K562 (cell line): ENCODE results near the gene ZCCHC4. TPM values are rescaled to one million over a fixed set of nuclear protein-coding genes. Genes with fewer than 3 reads are reported as not detected.
A peak's percentile ranks its signal among the peaks of the same experiment; 100 is the strongest.

Source experiments
- CAMTA2 ChIP-seq: fragments of 250-450 bp; sonication (Bioruptor Pico); conservative IDR thresholded peaks from 2 replicates; pipeline ENCODE4 v1.5.1; 2022
- ILF3 ChIP-seq: fragments of 450-650 bp; IDR thresholded peaks from 2 replicates; pipeline ENCODE4 v1.6.1; 2018; ENCODE audit warnings: antibody characterized with exemption, mild to moderate bottlenecking, moderate library complexity, borderline replicate concordance
- KAT7 ChIP-seq: sonication (generic); formaldehyde crosslinking; IDR thresholded peaks from 2 replicates; pipeline ENCODE4 v1.8.0; 2022; ENCODE audit warnings: missing genetic modification reagents, mild to moderate bottlenecking, borderline replicate concordance
- MYC ChIP-seq, 2 experiments: fragments of 250-450 bp in 1 of 2; sonication (Bioruptor Pico) in 1 of 2; IDR thresholded peaks; 2 replicates each; pipeline versions ENCODE4 v1.5.1 to v1.6.1; 2012 to 2021; ENCODE audit warnings: low read depth in 2 of 2, borderline replicate concordance in 1 of 2, improper control_type of control experiment in 1 of 2, low read length in 1 of 2, mild to moderate bottlenecking in 1 of 2, moderate library complexity in 1 of 2
- SETDB1 ChIP-seq: IDR thresholded peaks from one replicate; pipeline ENCODE4 v1.6.1; 2012; ENCODE audit warnings: low read length, control low read depth, inconsistent platforms
- STAT5B ChIP-seq: fragments of 250-450 bp; sonication (Bioruptor Pico); IDR thresholded peaks from 2 replicates; pipeline ENCODE4 v1.8.0; 2021; ENCODE audit warnings: mild to moderate bottlenecking, inconsistent platforms
- ZFPM2 ChIP-seq: fragments of 250-450 bp; sonication (Bioruptor Pico); IDR thresholded peaks from 2 replicates; pipeline ENCODE4 v1.5.1; 2022; ENCODE audit warnings: mild to moderate bottlenecking
- ZNF23 ChIP-seq: fragments of 250-450 bp; sonication (Bioruptor Pico); IDR thresholded peaks from 2 replicates; pipeline ENCODE4 v1.4.0; 2020; ENCODE audit warnings: mild to moderate bottlenecking
- ZNF699 ChIP-seq: fragments of 250-450 bp; sonication (Bioruptor Pico); IDR thresholded peaks from 2 replicates; pipeline ENCODE4 v1.8.0; 2021; ENCODE audit warnings: mild to moderate bottlenecking, moderate library complexity; ENCODE audit not compliant: insufficient replicate concordance
- ZNF707 ChIP-seq: fragments of 250-450 bp; sonication (Bioruptor Pico); conservative IDR thresholded peaks from 2 replicates; pipeline ENCODE4 v1.8.0; 2022; ENCODE audit warnings: inconsistent platforms, mild to moderate bottlenecking, moderate library complexity
- polyA plus RNA-seq, 8 experiments: library from polyadenylated mRNA; depleted of rRNA in 4 of 8; stranded (reverse) in 5 of 8; unstranded in 3 of 8; fragments of >200 nt; fragmentation: Nextera tagmentation in 2 of 8; fragmentation: Illumina TruSeq in 1 of 8; extraction: Ambion mirVana in 2 of 8; extraction: Trizol in 1 of 8; gene quantifications; 2 replicates each; pipeline versions ENCODE4 v1.2.1 to v1.2.3, GENCODE V29; 2011 to 2014; ENCODE audit warnings: inconsistent platforms in 1 of 8, missing spikeins in 1 of 8
- total RNA-seq, 7 experiments: library from RNA; depleted of rRNA in 6 of 7; stranded (reverse); fragments of >200 nt in 6 of 7; fragmentation: Illumina TruSeq in 2 of 7; extraction: Trizol in 2 of 7; gene quantifications; 2 replicates each; pipeline versions ENCODE4 v1.2.1 to v1.2.3, GENCODE V29; 2011 to 2021; ENCODE audit warnings: low replicate concordance in 1 of 7
- TF ChIP-seq, protein P1 (sequence below): fragments of 200-800 bp; sonication (Bioruptor generic); IDR thresholded peaks from 2 replicates; pipeline ENCODE4 v1.6.1; 2016; ENCODE audit warnings: missing genetic modification characterization, missing compliant biosample characterization
- TF ChIP-seq, protein P2 (sequence below): fragments of 450-650 bp; formaldehyde crosslinking; IDR thresholded peaks from 2 replicates; pipeline ENCODE4 v1.4.0; 2020; ENCODE audit warnings: mild to moderate bottlenecking
- TF ChIP-seq, protein P3 (sequence below): fragments of 250-450 bp; sonication (Bioruptor Pico); IDR thresholded peaks from 2 replicates; pipeline ENCODE4 v1.8.0; 2022; ENCODE audit warnings: moderate library complexity, mild to moderate bottlenecking, inconsistent platforms
- TF ChIP-seq, protein P4 (sequence below): fragments of 450-650 bp; formaldehyde crosslinking; IDR thresholded peaks from 2 replicates; pipeline ENCODE4 v1.4.0; 2020; ENCODE audit warnings: mild to moderate bottlenecking, mixed read lengths
- TF ChIP-seq, protein P5 (sequence below): fragments of 250-450 bp; sonication (Bioruptor Pico); IDR thresholded peaks from 2 replicates; pipeline ENCODE4 v1.4.0; 2020

The ZCCHC4 gene
- total and polyA plus RNA-seq, 9 of the 15 experiments (the other 6 are each of a cell fraction or from before 2014, with no cell fraction given) = 5.3 to 26.1 (median 15.2) TPM

DNA sequence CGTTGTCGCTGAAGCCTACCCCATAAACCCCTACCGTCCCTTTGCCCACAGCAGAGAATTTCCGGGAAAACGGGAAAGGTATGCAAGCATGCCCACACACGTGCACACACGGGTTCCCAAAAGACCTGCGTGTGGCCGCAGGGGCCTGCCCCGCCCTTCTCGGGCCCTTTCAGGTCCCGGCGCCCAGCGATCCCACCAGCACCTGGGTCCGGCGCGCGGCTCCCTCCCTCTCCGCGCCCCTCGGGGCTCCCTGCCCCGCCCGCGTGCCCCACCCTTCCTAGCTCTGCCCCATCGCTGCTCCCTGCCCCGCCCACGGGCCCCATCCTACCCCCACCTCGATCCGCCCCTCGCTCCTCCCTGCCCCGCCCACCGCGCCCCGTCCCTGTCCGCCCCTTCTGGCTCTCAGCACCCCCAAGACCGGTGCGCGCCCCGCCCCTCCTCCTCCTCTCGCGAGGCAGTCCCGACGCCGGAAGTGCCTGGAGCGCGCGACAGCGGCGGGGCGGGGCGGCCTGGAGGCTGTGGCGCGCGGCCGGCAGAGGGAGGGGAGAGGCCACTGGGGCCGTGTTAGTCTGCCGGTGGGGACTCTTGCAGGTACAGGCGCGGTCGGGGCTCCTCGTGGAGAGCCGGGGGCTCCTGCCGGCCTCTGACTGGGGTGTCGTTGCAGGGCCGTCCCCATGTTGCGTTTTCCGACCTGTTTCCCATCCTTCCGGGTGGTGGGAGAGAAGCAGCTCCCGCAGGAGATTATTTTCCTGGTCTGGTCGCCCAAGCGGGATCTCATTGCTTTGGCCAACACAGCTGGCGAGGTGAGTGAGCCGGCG, 64.4 kb downstream of the ZCCHC4 start, which contains the start of gene ANAPC4 (continued):
- TF ChIP-seq, protein P1, sequence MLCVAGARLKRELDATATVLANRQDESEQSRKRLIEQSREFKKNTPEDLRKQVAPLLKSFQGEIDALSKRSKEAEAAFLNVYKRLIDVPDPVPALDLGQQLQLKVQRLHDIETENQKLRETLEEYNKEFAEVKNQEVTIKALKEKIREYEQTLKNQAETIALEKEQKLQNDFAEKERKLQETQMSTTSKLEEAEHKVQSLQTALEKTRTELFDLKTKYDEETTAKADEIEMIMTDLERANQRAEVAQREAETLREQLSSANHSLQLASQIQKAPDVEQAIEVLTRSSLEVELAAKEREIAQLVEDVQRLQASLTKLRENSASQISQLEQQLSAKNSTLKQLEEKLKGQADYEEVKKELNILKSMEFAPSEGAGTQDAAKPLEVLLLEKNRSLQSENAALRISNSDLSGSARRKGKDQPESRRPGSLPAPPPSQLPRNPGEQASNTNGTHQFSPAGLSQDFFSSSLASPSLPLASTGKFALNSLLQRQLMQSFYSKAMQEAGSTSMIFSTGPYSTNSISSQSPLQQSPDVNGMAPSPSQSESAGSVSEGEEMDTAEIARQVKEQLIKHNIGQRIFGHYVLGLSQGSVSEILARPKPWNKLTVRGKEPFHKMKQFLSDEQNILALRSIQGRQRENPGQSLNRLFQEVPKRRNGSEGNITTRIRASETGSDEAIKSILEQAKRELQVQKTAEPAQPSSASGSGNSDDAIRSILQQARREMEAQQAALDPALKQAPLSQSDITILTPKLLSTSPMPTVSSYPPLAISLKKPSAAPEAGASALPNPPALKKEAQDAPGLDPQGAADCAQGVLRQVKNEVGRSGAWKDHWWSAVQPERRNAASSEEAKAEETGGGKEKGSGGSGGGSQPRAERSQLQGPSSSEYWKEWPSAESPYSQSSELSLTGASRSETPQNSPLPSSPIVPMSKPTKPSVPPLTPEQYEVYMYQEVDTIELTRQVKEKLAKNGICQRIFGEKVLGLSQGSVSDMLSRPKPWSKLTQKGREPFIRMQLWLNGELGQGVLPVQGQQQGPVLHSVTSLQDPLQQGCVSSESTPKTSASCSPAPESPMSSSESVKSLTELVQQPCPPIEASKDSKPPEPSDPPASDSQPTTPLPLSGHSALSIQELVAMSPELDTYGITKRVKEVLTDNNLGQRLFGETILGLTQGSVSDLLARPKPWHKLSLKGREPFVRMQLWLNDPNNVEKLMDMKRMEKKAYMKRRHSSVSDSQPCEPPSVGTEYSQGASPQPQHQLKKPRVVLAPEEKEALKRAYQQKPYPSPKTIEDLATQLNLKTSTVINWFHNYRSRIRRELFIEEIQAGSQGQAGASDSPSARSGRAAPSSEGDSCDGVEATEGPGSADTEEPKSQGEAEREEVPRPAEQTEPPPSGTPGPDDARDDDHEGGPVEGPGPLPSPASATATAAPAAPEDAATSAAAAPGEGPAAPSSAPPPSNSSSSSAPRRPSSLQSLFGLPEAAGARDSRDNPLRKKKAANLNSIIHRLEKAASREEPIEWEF (CRISPR knock-in tag) = no peak
- TF ChIP-seq, protein P2, sequence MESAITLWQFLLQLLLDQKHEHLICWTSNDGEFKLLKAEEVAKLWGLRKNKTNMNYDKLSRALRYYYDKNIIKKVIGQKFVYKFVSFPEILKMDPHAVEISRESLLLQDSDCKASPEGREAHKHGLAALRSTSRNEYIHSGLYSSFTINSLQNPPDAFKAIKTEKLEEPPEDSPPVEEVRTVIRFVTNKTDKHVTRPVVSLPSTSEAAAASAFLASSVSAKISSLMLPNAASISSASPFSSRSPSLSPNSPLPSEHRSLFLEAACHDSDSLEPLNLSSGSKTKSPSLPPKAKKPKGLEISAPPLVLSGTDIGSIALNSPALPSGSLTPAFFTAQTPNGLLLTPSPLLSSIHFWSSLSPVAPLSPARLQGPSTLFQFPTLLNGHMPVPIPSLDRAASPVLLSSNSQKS (CRISPR knock-in tag) = no peak
- TF ChIP-seq, protein P3, sequence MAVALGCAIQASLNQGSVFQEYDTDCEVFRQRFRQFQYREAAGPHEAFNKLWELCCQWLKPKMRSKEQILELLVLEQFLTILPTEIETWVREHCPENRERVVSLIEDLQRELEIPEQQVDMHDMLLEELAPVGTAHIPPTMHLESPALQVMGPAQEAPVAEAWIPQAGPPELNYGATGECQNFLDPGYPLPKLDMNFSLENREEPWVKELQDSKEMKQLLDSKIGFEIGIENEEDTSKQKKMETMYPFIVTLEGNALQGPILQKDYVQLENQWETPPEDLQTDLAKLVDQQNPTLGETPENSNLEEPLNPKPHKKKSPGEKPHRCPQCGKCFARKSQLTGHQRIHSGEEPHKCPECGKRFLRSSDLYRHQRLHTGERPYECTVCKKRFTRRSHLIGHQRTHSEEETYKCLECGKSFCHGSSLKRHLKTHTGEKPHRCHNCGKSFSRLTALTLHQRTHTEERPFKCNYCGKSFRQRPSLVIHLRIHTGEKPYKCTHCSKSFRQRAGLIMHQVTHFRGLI = no peak
- TF ChIP-seq CAMTA2 (no peak), ZFPM2 (CRISPR knock-in tag) (no peak), ZNF23 (CRISPR knock-in tag) (no peak), MYC (IDR thresholded peaks at IDR 0.05; ENCODE audit: low read depth, low read length) (peak; percentile 72), MYC (CRISPR knock-in tag; IDR thresholded peaks at IDR 0.05; ENCODE audit: borderline replicate concordance, low read depth) (no peak), SETDB1 (no peak), KAT7 (no peak), STAT5B (CRISPR knock-in tag) (no peak), ZNF699 (CRISPR knock-in tag) (no peak), ZNF707 (CRISPR knock-in tag) (no peak), ILF3 (no peak)
- TF ChIP-seq, protein P4, sequence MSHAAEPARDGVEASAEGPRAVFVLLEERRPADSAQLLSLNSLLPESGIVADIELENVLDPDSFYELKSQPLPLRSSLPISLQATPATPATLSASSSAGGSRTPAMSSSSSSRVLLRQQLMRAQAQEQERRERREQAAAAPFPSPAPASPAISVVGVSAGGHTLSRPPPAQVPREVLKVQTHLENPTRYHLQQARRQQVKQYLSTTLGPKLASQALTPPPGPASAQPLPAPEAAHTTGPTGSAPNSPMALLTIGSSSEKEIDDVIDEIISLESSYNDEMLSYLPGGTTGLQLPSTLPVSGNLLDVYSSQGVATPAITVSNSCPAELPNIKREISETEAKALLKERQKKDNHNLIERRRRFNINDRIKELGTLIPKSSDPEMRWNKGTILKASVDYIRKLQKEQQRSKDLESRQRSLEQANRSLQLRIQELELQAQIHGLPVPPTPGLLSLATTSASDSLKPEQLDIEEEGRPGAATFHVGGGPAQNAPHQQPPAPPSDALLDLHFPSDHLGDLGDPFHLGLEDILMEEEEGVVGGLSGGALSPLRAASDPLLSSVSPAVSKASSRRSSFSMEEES (CRISPR knock-in tag) = no peak
- TF ChIP-seq, protein P5, sequence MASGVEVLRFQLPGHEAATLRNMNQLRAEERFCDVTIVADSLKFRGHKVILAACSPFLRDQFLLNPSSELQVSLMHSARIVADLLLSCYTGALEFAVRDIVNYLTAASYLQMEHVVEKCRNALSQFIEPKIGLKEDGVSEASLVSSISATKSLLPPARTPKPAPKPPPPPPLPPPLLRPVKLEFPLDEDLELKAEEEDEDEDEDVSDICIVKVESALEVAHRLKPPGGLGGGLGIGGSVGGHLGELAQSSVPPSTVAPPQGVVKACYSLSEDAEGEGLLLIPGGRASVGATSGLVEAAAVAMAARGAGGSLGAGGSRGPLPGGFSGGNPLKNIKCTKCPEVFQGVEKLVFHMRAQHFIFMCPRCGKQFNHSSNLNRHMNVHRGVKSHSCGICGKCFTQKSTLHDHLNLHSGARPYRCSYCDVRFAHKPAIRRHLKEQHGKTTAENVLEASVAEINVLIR = no peak
